Heart left ventricle (tissue), 13 donors: ENCODE data around the gene AP2S1.

Experiments
- POLR2A ChIP-seq, 2 donors: fragments of 450-650 bp; IDR thresholded peaks; one replicate each; pipeline ENCODE4 v1.6.1; 2017; ENCODE audit warnings: antibody characterized with exemption in 2 of 2, mild to moderate bottlenecking in 2 of 2, moderate library complexity in 2 of 2
- TF ChIP-seq, protein P1 (sequence below), 12 donors: fragments of 200-600 bp; sonication (generic) in 4 of 12; IDR thresholded peaks; one replicate each; pipeline versions ENCODE4 v1.5.0 to v1.8.0; 2018 to 2022; ENCODE audit warnings: antibody characterized with exemption in 12 of 12, mild to moderate bottlenecking in 5 of 12
- donor health status: ischemic (EF 13 %, LVEDD 7.1; RV severe dilation, severe dysfunction).
- donor health status: DM: no; HTN: yes; CAD: no.
- donor health status: DM: no; HTN: no; CAD: no.
- donor health status: ischemic (EF 25% LVEDD 6.9; RV normal size, moderate dysfunction).
- donor health status: ischemic (EF 25% LVEDD 5.7; RV mildly dilated, moderate dysfunction).
- donor health status: ischemic (EF 35%, LVEDD 5.7; RV mildly dilated, moderate dysfunction).
- donor health status: nonischemic (EF 11% LVEDD 7.7; RV severe dilation, severe dysfunction).
- donor health status: DM: yes; HTN: yes; CAD: no.
- donor health status: PGD.
- donor health status: ischemic (EF 29% LVEDD 5.4; RV normal size, mild dysfunction).
- donor health status: nonischemic (EF 23%, LVEDD 6.1; RV moderate dilation, normal function).

DNA sequence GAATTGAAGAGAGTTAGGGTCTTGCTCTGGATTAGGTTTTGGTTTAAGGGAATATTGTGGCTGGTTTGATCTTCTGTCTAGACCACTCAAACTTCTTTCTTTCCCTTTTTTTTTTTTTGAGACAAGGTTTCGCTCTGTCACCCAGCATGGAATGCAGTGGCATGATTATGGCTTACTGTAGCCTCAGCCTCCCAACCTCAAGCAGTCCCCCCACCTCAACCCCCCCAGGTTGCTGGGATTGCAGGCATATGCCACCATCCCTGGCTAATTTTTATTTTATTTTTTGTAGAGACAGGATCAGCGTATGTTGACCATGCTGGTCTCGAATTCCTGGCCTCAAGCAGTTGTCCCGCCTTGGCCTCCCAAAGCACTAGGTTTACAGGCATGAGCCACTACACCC is 31.4 kb upstream of the AP2S1 start:
- TF ChIP-seq POLR2A (IDR thresholded peaks at IDR 0.05), result no peak
- TF ChIP-seq, protein P1, sequence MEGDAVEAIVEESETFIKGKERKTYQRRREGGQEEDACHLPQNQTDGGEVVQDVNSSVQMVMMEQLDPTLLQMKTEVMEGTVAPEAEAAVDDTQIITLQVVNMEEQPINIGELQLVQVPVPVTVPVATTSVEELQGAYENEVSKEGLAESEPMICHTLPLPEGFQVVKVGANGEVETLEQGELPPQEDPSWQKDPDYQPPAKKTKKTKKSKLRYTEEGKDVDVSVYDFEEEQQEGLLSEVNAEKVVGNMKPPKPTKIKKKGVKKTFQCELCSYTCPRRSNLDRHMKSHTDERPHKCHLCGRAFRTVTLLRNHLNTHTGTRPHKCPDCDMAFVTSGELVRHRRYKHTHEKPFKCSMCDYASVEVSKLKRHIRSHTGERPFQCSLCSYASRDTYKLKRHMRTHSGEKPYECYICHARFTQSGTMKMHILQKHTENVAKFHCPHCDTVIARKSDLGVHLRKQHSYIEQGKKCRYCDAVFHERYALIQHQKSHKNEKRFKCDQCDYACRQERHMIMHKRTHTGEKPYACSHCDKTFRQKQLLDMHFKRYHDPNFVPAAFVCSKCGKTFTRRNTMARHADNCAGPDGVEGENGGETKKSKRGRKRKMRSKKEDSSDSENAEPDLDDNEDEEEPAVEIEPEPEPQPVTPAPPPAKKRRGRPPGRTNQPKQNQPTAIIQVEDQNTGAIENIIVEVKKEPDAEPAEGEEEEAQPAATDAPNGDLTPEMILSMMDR (IDR thresholded peaks at IDR 0.05), result no peak
